Stimulated activated CD4-positive, alpha-beta T cell treated with anti-CD3 and anti-CD28 coated beads, TNF-alpha, amount 100 ng/mL, for 24 hours (primary cell): Measurements from ENCODE around the gene OSBPL2.

Source experiments
- DNase-seq, 3 experiments: peaks; one replicate each; pipeline ENCODE4 v3.0.0-alpha.2; 2020; ENCODE audit warnings: low read depth in 3 of 3

Gene OSBPL2

DNA sequence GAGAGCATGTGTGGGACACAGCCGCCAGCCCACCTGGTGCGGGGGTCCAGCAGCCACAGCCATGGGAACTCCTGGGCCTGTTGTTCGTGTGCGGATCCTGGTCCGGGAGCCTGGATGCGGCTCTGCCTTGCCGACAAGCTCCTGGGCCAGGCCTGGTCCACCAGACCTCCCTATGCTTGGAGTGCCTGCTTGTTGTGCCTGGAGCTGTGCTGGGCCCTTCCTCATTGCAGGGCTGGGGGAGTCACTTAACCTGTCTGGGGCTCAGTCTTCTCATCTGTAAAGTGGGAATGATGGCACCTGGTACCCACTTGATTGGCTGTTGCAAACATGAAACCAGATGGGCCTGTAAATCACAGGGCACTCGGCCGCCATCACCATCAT is 2.6 kb upstream of the OSBPL2 start:
- DNase-seq = no peak

DNA sequence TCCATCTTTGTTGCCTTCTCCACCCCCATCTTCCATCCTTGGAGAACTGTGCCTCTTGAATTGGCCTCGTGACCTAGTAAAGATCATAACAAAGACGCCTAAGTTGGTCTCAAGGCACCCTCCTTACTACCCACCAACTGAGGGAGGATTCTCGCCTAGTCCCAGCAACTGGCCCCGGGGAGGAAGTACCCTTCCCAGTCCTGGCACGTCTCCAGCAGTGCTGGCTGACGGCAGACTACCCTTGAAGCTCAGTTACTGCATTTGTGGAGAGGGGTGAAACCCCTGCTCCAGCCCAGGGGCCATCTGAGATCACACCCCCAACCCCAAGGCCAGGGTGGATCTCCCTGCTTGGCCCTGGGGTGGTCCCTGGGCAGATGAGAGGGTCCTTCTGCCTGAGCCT is 2.1 kb upstream of the OSBPL2 start:
- DNase-seq = no peak

GRCh38 chr20:62236766-62237513 is 1.4 kb upstream of the OSBPL2 start:
- DNase-seq = no peak

DNA sequence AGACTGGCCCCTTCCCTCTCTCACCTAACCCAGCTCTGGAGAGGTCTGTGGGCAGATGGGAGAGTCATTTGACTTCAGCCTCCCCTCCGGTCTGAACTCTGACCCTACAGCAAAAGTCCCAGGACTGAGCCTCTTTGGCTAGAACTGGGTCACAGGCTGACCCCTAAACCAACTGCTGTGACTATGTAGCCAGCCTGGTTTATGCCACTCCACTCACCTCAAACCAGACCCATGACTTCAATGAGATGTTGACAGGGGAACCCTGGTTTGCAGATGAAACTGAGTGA is 864 bp upstream of the OSBPL2 start:
- DNase-seq = no peak

DNA sequence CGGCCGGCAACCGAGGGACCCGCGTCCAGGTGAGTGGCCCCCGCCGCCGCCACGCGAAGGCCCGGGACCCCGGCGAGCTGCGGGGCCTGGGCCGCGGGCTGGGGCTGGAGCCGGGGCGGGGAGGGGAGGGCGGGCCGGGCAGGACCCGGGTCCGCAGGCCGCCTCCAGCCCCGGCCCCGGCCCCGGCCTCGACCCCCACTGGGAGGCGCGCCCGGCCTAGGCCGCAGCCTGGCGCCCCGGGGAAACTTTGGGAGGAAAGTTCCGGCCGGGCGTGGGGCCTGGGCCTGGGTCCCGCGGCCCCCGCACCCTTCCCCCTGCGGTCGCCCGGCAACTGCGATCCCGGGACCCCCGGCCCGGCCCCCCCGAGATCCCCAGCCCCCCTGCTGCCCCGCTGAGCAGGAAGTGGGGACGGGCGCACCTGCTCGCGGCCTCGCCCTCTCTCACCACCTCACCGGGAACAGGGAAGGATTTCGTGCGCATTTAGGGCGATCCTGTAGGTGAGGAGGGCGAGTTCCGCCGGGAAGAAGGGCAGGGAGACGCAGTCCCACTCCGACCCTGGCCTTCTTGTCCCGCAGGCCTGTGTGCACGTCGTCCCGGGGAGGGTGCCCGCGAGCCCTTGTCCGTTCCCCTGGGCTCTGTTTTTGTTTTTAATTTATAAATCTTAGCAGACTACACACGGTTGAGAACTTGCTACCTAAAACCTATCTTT is 402 bp downstream of the OSBPL2 start:
- DNase-seq = no peak

GRCh38 chr20:62239278-62239879 is 1.1 kb downstream of the OSBPL2 start:
- no peak for DNase-seq

DNA sequence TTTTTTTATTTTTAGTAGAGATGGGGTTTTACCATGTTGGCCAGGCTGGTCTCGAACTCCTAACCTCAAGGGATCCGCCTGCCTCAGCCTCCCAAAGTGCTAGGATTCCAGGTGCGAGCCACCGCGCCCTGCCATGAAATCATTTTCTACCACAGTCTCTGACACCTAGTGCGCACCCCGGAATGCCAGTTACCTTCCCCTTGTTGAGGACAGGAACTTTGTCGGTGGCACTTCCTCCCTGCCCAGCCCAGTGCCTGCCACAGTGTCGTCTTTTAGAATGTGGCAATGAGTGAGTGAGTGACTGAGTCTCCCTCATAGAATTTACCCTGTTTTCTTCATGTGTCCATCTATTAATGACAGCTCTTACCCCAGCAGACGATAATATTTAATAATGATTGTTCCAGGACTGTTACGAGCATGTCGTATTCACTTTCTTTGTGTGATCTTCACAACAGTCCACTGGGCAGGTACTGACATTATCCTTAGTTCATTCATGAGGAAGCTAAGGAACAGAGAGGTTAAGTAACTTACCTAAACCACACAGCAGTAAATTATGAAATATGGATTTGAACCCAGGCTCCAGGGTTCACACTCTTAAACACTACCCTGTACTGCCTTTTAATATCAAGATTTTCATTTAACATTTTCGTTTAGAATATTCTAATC is 1.8 kb downstream of the OSBPL2 start:
- no peak for DNase-seq

DNA sequence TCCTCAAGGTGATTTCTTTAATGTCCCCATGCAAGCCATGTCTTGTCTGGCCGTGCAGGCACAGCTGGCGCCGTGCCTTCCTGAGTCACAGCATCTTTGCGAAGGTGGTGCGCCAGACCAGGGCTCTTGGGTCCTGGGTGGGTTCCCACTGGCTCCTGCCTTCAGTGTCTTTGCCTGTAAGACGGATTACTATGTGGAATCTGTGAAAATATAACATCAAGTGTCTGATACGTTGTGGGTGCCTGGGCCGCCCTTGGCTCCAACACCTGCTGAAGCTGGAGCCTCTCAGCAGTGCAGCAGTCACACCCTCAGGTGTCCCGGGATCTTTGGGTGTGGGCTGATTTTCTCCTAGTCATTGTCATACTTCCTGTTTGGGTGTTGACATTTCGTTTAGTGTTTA is 3.2 kb downstream of the OSBPL2 start:
- no peak for DNase-seq

GRCh38 chr20:62242176-62242575 is 3.9 kb downstream of the OSBPL2 start:
- no peak for DNase-seq

DNA sequence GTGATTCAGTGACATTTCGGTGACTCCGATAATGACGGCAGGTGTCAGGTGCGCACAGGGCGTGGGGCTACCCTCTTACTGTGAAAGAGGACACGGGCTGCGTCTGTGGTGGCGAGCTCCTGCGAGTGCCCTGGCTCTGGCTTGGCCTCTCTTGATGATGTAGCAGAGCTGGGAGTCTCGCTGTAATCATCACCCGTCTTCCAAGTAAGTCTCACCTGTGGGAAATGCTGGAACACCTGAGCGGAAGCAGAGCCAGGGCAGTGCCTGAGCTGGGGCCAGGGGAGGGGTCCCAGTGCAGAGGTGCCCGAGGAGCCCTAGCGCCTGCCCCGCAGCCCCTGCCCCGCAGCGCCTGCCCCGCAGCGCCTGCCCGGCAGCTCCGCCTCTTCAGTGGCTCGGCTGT is 4.8 kb downstream of the OSBPL2 start:
- no peak for DNase-seq

GRCh38 chr20:62243906-62244515 is 5.7 kb downstream of the OSBPL2 start:
- no peak for DNase-seq

GRCh38 chr20:62244644-62245108 is 6.4 kb downstream of the OSBPL2 start:
- no peak for DNase-seq

GRCh38 chr20:62245911-62246280 is 7.6 kb downstream of the OSBPL2 start:
- DNase-seq = no peak

- no peak for DNase-seq
Measured at GRCh38 chr20:62246431-62246830, 8.1 kb downstream of the OSBPL2 start.

DNA sequence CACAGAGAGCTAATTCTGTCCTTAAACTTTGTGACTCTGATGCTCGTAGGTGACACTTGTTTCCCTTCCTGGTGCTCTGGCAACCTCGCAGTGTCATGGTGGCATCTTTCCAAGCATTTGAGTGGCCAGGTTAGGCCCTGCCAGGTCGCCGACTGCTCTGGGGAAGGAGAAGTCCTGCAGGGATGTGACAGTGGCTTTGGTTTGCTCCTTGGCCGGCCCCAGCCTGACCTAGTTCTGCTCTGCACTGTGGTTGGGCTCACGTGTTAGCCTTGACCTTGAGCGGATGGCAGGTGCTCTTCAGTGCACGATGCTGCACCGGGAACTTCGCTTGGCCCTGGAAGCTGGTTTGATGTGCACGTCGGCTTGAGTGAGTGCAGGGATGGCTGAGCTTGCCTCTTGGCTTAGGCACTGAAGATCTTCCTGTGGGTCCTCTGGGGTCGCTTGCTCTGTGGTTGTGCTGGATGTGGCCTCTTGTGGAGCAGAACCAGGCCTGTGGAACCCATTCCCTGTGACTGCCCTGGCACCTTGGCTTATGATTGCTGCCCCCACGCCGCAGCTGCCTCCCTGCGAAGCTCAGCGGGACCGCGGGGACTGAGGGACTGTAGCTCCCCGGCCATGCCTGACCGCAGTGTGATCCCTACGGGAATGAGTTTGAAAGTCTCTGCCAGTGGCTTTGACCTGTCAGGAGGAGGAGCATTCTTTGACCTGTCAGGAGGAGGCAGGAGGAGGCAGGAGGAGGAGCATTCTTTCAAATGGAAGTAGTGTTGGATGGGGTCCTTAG is 8.7 kb downstream of the OSBPL2 start:
- no peak for DNase-seq

- no peak for DNase-seq
Measured at GRCh38 chr20:62248890-62249560, 10.7 kb downstream of the OSBPL2 start.

- DNase-seq = no peak
Measured at GRCh38 chr20:62252342-62252966, 14.1 kb downstream of the OSBPL2 start.

GRCh38 chr20:62253398-62253797 is 15.1 kb downstream of the OSBPL2 start:
- DNase-seq = no peak

GRCh38 chr20:62254021-62254724 is 15.9 kb downstream of the OSBPL2 start:
- no peak for DNase-seq

GRCh38 chr20:62255976-62256375 is 17.7 kb downstream of the OSBPL2 start:
- no peak for DNase-seq
